Activated B cell treated with CpG ODN at 0.5 μM for 24 hours (primary cell): ENCODE results near the gene SNRPA1. TPM values are rescaled to one million over a fixed set of nuclear protein-coding genes. Genes with fewer than 3 reads are reported as not detected.

Source experiments
- ATAC-seq: fragments of 200-7000 bp; cut with Tn5 transposase; one replicate; pipeline ENCODE4 v1.10.0; 2021; ENCODE audit warnings: low read depth, mild to moderate bottlenecking, moderate library complexity
- CTCF ChIA-PET: fragments of 350-600 bp; sonication (Branson Sonifier 250); formaldehyde crosslinking; loops from one replicate; lab custom pipeline; 2021; ENCODE audit warnings: antibody characterized with exemption; lab: Charles Lee
- POLR2A ChIA-PET: fragments of 350-600 bp; sonication (Branson Sonifier 250); formaldehyde crosslinking; loops from one replicate; lab custom pipeline; 2021; ENCODE audit warnings: antibody characterized with exemption; lab: Charles Lee
- DNase-seq: peaks from one replicate; pipeline ENCODE4 v3.0.0; 2022
- H3K27ac Mint-ChIP-seq: one replicate; pipeline ENCODE4 v1.8.0; 2020; ENCODE audit warnings: mixed read lengths
- H3K27me3 Mint-ChIP-seq: one replicate; pipeline ENCODE4 v1.8.0; 2021; ENCODE audit warnings: mixed read lengths
- H3K36me3 Mint-ChIP-seq: one replicate; pipeline ENCODE4 v1.8.0; 2021; ENCODE audit warnings: low read depth, mixed read lengths
- H3K4me1 Mint-ChIP-seq: one replicate; pipeline ENCODE4 v1.8.0; 2021; ENCODE audit warnings: mixed read lengths
- H3K4me3 Mint-ChIP-seq: one replicate; pipeline ENCODE4 v1.8.0; 2020; ENCODE audit warnings: mild to moderate bottlenecking, mixed read lengths
- H3K9me3 Mint-ChIP-seq: one replicate; pipeline ENCODE4 v1.8.0; 2020; ENCODE audit warnings: mixed read lengths
- CTCF ChIP-seq: fragments of 200-600 bp; IDR thresholded peaks from one replicate; pipeline ENCODE4 v1.8.0; 2022; ENCODE audit warnings: antibody characterized with exemption, mild to moderate bottlenecking
- intact Hi-C: fragments of 100-400 bp; cut with micrococcal nuclease; formaldehyde crosslinking; loops from one replicate; pipeline ENCODE4 v1.15.1; 2024
- total RNA-seq: library from RNA; stranded (reverse); gene quantifications from 2 replicates; pipeline ENCODE4 v1.2.3, GENCODE V29; 2022

SNRPA1 gene
- total RNA-seq, 1 donor from 2014 or later: 122 TPM

DNA sequence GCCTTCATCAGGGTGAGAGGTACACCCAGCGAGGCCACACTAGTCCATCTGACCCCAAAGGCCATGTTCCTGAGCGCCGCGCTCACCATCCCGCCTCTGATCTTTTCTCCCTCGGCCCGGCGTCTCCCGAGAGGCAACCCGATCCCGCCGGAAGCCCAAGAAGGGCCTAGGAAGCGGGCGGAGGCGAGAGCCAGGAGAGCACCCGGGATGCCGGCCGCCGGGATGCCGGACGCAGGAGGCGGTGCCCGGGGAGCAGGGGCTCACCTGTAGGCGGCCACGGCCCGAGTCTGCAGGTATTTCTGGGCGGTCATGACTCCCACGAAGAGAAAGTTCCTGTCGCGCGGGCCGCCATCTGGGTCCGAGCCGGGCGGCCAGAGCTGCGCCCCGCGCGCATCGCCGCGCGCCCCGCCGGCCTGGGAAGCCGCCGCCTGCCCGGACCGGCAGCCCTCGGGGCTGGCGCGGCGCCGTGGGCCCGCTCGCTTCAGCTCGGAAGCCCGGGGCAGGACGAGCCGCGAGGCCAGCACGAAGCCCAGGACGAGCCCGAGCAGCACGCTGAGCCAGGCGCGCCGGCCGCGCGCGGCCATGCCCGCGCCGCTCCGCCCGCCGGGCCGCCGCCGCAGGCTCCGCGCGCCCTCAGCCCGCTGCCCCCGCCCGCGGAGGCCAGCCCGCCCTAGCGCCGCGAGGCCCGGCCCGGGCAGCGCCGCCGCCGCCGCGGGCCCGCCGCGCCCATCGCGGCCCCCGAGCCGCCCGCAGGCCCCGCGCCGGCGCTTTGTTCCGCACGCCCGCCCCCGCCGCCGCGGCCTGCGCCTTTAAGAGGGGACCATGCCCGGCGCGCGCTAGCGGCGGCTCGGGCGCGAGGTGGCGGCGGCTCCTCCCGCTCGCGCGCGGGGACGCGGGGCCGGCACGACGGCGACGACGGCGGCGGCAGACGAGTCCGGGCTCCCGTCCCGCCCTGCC is 43.9 kb downstream of the SNRPA1 start:
- POLR2A ChIA-PET: interaction anchor here (0.6 to 2.7 kb wide), 13 partner anchors 8 to 401 kb away, joined by 3 to 45 read pairs (median 6); partner anchors contain the start of genes SNRPA1 and TM2D3
- Mint-ChIP-seq H3K9me3 (no peaks in the 10 kb centered on the region), H3K4me1 (peaks cover 52% of the 10 kb centered on the region), H3K36me3 (peaks cover 4% of the 10 kb centered on the region), H3K4me3 (peak overlapping the region; percentile 87), H3K27ac (peak overlapping the region; percentile 69), H3K27me3 (no peaks in the 10 kb centered on the region)
- peak; percentile 31 for DNase-seq
- intact Hi-C loops: loop anchor here (1.0 to 5.0 kb wide), 4 partner anchors 43 to 649 kb away; partner anchors contain the start of genes ASB7 and LINS1
- CTCF ChIA-PET: interaction anchor here (0.6 to 1.7 kb wide), 12 partner anchors 7 to 235 kb away, joined by 3 to 8 read pairs (median 4); no protein-coding TSS in a partner anchor
- TF ChIP-seq CTCF: no peak
- ATAC-seq: peak; percentile 43

DNA sequence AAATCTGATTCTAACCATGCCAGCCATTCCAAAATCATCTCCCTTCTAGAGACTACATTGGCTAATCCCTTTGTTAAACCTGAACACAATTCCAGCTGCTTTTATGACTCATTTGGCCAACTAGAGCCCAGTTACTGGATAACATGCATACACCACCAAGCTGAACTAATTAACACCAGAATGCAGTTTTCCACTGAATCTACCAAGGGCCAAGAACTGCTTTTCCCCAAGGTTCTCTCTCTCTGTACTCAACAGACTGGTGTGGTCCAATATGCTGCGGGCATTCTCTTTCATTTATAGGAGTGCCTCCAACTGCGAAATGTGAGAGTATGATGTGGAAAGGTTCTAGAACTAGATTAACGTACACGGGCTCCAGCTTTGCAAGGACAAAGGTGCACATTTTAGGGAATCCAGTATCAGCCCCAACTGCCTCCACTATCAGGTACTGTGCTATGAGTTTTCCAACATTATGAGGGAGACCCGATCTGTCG is 44.7 kb downstream of the SNRPA1 start:
- no peak for DNase-seq
- H3K4me3 Mint-ChIP-seq: peak overlapping the region; percentile 84
- intact Hi-C loops: loop anchor here (5.0 kb wide), 1 partner anchor 53 kb away; no protein-coding TSS in a partner anchor
- peaks cover 60% of the 10 kb centered on the region for H3K4me1 Mint-ChIP-seq
- no peaks in the 10 kb centered on the region for H3K27me3 Mint-ChIP-seq
- TF ChIP-seq CTCF: no peak
- no peak for ATAC-seq
- CTCF ChIA-PET: interaction anchor here (1.0 to 1.7 kb wide), 4 partner anchors 38 to 235 kb away, joined by 3 to 4 read pairs (median 3); no protein-coding TSS in a partner anchor
- POLR2A ChIA-PET: interaction anchor here (1.0 to 2.7 kb wide), 5 partner anchors 8 to 128 kb away, joined by 3 to 45 read pairs (median 6); partner anchors contain the start of gene SNRPA1
- H3K27ac Mint-ChIP-seq: peak overlapping the region; percentile 69
- H3K36me3 Mint-ChIP-seq: peaks cover 4% of the 10 kb centered on the region
- no peaks in the 10 kb centered on the region for H3K9me3 Mint-ChIP-seq

DNA sequence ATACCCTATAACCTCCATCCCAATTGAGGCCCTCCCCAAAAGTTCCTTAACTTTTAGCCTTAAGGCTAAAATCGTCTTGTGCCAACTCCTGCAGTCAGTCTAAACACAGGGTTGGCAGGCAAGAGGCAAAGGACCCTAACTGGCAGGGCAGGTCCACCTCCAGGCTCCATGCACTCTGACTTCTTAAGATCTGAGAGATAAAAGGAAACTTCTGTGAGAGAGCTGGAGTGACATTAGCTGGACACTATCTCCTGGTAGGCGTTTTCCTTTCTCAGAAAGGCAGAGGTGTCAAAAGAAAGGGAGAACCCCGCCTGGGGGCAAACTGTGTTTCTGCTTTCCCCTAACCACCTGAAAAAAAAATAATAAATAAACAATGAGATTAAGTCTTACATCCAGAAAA is 46.8 kb downstream of the SNRPA1 start:
- DNase-seq (no peak), ATAC-seq (no peak)
- Mint-ChIP-seq H3K9me3 (no peaks in the 10 kb centered on the region), H3K4me3 (no peak overlapping the region), H3K27ac (no peak overlapping the region), H3K27me3 (no peaks in the 10 kb centered on the region), H3K4me1 (peaks cover 80% of the 10 kb centered on the region), H3K36me3 (peaks cover 4% of the 10 kb centered on the region)
- intact Hi-C loops: no loop called here
- no peak for TF ChIP-seq CTCF
- ChIA-PET POLR2A (interaction anchor here (0.5 to 0.7 kb wide), 2 partner anchors 251 to 327 kb away, joined by 3 to 5 read pairs; no protein-coding TSS in a partner anchor), CTCF (interaction anchor here (1.2 to 1.4 kb wide), 2 partner anchors 10 to 240 kb away, joined by 3 to 5 read pairs; no protein-coding TSS in a partner anchor)

DNA sequence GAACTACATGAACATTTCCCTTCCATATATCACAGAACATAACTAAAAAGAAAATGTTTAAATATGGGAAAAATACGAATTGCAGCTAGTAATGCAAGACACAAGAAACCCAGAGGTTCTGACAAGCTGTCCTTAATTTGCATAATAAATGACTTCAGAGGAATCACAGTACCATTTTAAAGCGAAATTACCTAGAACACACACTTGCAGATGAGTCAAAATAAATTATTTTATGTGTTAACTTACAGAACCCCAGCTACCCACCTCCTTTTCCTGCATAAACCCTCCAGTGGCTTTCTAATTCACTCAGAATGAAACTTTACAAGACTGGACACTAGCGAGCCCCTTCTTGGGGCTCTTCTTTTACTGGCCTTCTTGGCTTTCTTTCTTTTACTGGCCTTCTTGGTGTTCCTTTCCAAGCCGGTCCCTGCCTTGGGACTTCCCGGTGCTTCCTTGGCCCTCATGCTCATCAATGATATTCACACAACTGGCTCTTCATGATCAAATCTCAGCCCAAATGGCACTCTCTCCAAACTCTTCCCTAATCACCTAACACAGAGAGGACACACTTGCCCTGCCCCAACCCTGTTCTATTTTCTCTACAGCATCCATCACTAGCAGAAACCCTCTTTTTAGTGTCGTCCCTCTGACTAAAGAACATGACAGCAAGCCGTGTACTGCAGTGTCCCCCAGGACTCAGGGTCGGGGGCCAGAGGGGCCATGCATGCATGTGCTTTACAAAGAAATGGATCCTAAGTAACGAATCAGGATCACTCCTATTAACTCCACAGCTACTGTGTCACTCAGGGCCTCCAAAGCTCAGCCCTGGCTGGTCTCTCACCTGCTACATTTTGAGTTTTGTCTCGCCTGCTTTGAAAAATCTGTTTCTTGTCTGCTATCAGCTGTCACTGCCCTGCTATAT is 48.0 kb downstream of the SNRPA1 start:
- Mint-ChIP-seq H3K9me3 (no peaks in the 10 kb centered on the region), H3K4me3 (peak overlapping the region; percentile 64), H3K4me1 (peaks cover 81% of the 10 kb centered on the region), H3K36me3 (peaks cover 2% of the 10 kb centered on the region), H3K27me3 (no peaks in the 10 kb centered on the region), H3K27ac (peak overlapping the region; percentile 73)
- ATAC-seq (no peak), DNase-seq (no peak)
- intact Hi-C loops: no loop called here
- ChIA-PET CTCF (interaction anchor here (1.2 to 1.4 kb wide), 2 partner anchors 11 to 239 kb away, joined by 3 to 5 read pairs; no protein-coding TSS in a partner anchor), POLR2A (no interaction called here)
- no peak for TF ChIP-seq CTCF
